H1 (cell line): ENCODE results near the gene DYSF. TPM values are rescaled to one million over a fixed set of nuclear protein-coding genes. Genes with fewer than 3 reads are reported as not detected.

Experiments used
- CTCF ChIA-PET: fragments of 300-600 bp; sonication (Branson Sonifier 250); formaldehyde crosslinking; loops from one replicate; lab custom pipeline; 2021; ENCODE audit not compliant: partially characterized antibody; lab: Charles Lee
- POLR2A ChIA-PET: fragments of 300-600 bp; sonication (Branson Sonifier 250); formaldehyde crosslinking; loops from one replicate; lab custom pipeline; 2021; ENCODE audit warnings: inconsistent platforms; ENCODE audit not compliant: partially characterized antibody; lab: Charles Lee
- DNase-seq, 2 experiments: peaks; one replicate each; pipeline versions ENCODE4 v3.0.0 to v3.0.0-alpha.2; 2010 to 2022; ENCODE audit warnings: low spot score in 2 of 2, low read depth in 1 of 2, mixed read lengths in 1 of 2
- FAIRE-seq: peaks from 2 replicates; lab custom pipeline; 2011; peaks lifted over from hg19 to GRCh38; lab: Jason Lieb, UNC
- H2AFZ ChIP-seq: 2 replicates; pipeline ENCODE4 v1.8.1; 2012; ENCODE audit warnings: low read length, inconsistent platforms
- H2AK5ac ChIP-seq: 2 replicates; pipeline ENCODE4 v1.6.1; 2013; ENCODE audit warnings: low read depth, low read length
- H2BK120ac ChIP-seq: replicated peaks from 2 replicates; pipeline ENCODE3; 2013; ENCODE audit warnings: low read depth, low read length, inconsistent platforms
- H2BK12ac ChIP-seq: 2 replicates; pipeline ENCODE4 v1.6.1; 2013; ENCODE audit warnings: low read depth, low read length
- H2BK15ac ChIP-seq: 2 replicates; pipeline ENCODE4 v1.6.1; 2013; ENCODE audit warnings: low read length
- H2BK20ac ChIP-seq: 2 replicates; pipeline ENCODE4 v1.6.1; 2013; ENCODE audit warnings: low read length
- H2BK5ac ChIP-seq: 2 replicates; pipeline ENCODE4 v1.6.1; 2013; ENCODE audit warnings: low read depth, low read length
- H3K14ac ChIP-seq: 2 replicates; pipeline ENCODE4 v1.6.1; 2013; ENCODE audit warnings: inconsistent platforms; ENCODE audit not compliant: insufficient read length
- H3K18ac ChIP-seq: 2 replicates; pipeline ENCODE4 v1.6.1; 2013; ENCODE audit warnings: low read length; ENCODE audit errors: extremely low read depth
- H3K23ac ChIP-seq: 2 replicates; pipeline ENCODE4 v1.6.1; 2013; ENCODE audit warnings: inconsistent platforms; ENCODE audit not compliant: insufficient read length
- H3K23me2 ChIP-seq: 2 replicates; pipeline ENCODE4 v1.6.1; 2013; ENCODE audit warnings: low read depth, low read length
- H3K27ac ChIP-seq: 2 replicates; pipeline ENCODE4 v1.6.1; 2011; ENCODE audit warnings: low read depth, low read length, inconsistent platforms
- H3K27me3 ChIP-seq, 4 experiments: replicated peaks in 1 of 4; 1 replicate in 1 of 4; 2 replicates in 3 of 4; pipeline versions ENCODE4 v1.6.1 to v1.8.1; 2011 to 2013; ENCODE audit warnings: low read length in 3 of 4, mild to moderate bottlenecking in 3 of 4, inconsistent platforms in 2 of 4, mixed read lengths in 2 of 4, moderate library complexity in 1 of 4; ENCODE audit not compliant: control insufficient read depth in 3 of 4, insufficient read depth in 3 of 4; ENCODE audit errors: extremely low read depth in 1 of 4
- H3K36me3 ChIP-seq, 4 experiments: 2 replicates each; pipeline versions ENCODE4 v1.6.1 to v1.8.1; 2011 to 2013; ENCODE audit warnings: mild to moderate bottlenecking in 4 of 4, low read length in 3 of 4, moderate library complexity in 2 of 4, control low read depth in 1 of 4, inconsistent platforms in 1 of 4; ENCODE audit not compliant: insufficient read depth in 4 of 4, control insufficient read depth in 2 of 4
- H3K4ac ChIP-seq: replicated peaks from 2 replicates; pipeline ENCODE3; 2013; ENCODE audit warnings: low read length, low read depth, mixed read lengths, inconsistent platforms; ENCODE audit not compliant: insufficient read length
- H3K4me1 ChIP-seq, 4 experiments: replicated peaks in 1 of 4; 1 replicate in 1 of 4; 2 replicates in 3 of 4; pipeline versions ENCODE4 v1.6.1 to v1.8.1; 2011 to 2013; ENCODE audit warnings: low read length in 3 of 4, inconsistent platforms in 2 of 4, mixed read lengths in 1 of 4; ENCODE audit not compliant: insufficient read depth in 4 of 4, control insufficient read depth in 3 of 4
- H3K4me2 ChIP-seq, 2 experiments: 2 replicates each; pipeline versions ENCODE4 v1.6.1 to v1.8.1; 2011 to 2013; ENCODE audit warnings: low read depth in 2 of 2, low read length in 2 of 2, control low read depth in 1 of 2, inconsistent platforms in 1 of 2, mild to moderate bottlenecking in 1 of 2; ENCODE audit not compliant: insufficient read depth in 1 of 2
- H3K4me3 ChIP-seq, 4 experiments: fragments of 200-600, 300-600 bp in 1 of 4; sonication (generic), shearing (Covaris generic), sonication (Bioruptor Twin) in 1 of 4; 2 replicates each; pipeline versions ENCODE4 v1.5.1 to v1.8.1; 2011 to 2016; ENCODE audit warnings: low read length in 4 of 4, low read depth in 3 of 4, control low read depth in 2 of 4, inconsistent platforms in 2 of 4, mild to moderate bottlenecking in 2 of 4, mixed read lengths in 1 of 4, moderate library complexity in 1 of 4; ENCODE audit not compliant: insufficient read depth in 2 of 4; ENCODE audit errors: extremely low read depth in 1 of 4
- H3K56ac ChIP-seq: replicated peaks from 2 replicates; pipeline ENCODE3; 2013; ENCODE audit warnings: low read depth, mild to moderate bottlenecking, mixed read lengths, low read length, inconsistent platforms; ENCODE audit not compliant: insufficient read length
- H3K79me1 ChIP-seq: 2 replicates; pipeline ENCODE4 v1.6.1; 2013; ENCODE audit warnings: low read depth, low read length, control low read depth
- H3K79me2 ChIP-seq, 2 experiments: 2 replicates each; pipeline versions ENCODE4 v1.6.1 to v1.8.1; 2012 to 2013; ENCODE audit warnings: low read length in 2 of 2, mild to moderate bottlenecking in 2 of 2, inconsistent platforms in 1 of 2; ENCODE audit not compliant: insufficient read depth in 2 of 2, control insufficient read depth in 1 of 2
- H3K9ac ChIP-seq, 4 experiments: replicated peaks in 1 of 4; 1 replicate in 1 of 4; 2 replicates in 3 of 4; pipeline versions ENCODE4 v1.6.1 to v1.8.1; 2011 to 2013; ENCODE audit warnings: low read depth in 3 of 4, low read length in 3 of 4, control low read depth in 2 of 4, mild to moderate bottlenecking in 2 of 4, moderate library complexity in 2 of 4, inconsistent platforms in 1 of 4; ENCODE audit errors: extremely low read depth in 1 of 4
- H3K9me3 ChIP-seq, 2 experiments: 2 replicates each; pipeline versions ENCODE4 v1.6.1 to v1.8.1; 2012 to 2013; ENCODE audit warnings: mild to moderate bottlenecking in 2 of 2, moderate library complexity in 2 of 2, control low read depth in 1 of 2, inconsistent platforms in 1 of 2, low read depth in 1 of 2, low read length in 1 of 2, mixed read lengths in 1 of 2; ENCODE audit not compliant: insufficient read depth in 2 of 2
- H4K20me1 ChIP-seq, 2 experiments: replicated peaks in 1 of 2; 2 replicates each; pipeline versions ENCODE3 to v1.8.1; 2011 to 2013; ENCODE audit warnings: inconsistent platforms in 2 of 2, low read length in 2 of 2, mild to moderate bottlenecking in 1 of 2; ENCODE audit not compliant: insufficient read depth in 2 of 2, control insufficient read depth in 1 of 2
- H4K5ac ChIP-seq: 2 replicates; pipeline ENCODE4 v1.6.1; 2013; ENCODE audit warnings: low read length, low read depth, mixed read lengths, inconsistent platforms; ENCODE audit not compliant: insufficient read length
- H4K8ac ChIP-seq: 2 replicates; pipeline ENCODE4 v1.8.0; 2013; ENCODE audit warnings: mild to moderate bottlenecking, moderate library complexity, low read length, inconsistent platforms; ENCODE audit not compliant: insufficient read depth; ENCODE audit errors: extremely low read depth
- H4K91ac ChIP-seq: replicated peaks from 2 replicates; pipeline ENCODE3; 2013; ENCODE audit warnings: low read length, mixed read lengths, inconsistent platforms; ENCODE audit not compliant: insufficient read length
- BACH1 ChIP-seq: IDR thresholded peaks from 2 replicates; pipeline ENCODE4 v1.6.1; 2012; ENCODE audit warnings: low read length, improper control_type of control experiment
- CREB1 ChIP-seq: IDR thresholded peaks from 2 replicates; pipeline ENCODE4 v1.6.1; 2012; ENCODE audit warnings: inconsistent platforms
- POU5F1 ChIP-seq: IDR thresholded peaks from 2 replicates; pipeline ENCODE4 v1.6.1; 2011; ENCODE audit warnings: low read depth, mild to moderate bottlenecking, low read length, moderate library complexity
- SIN3A ChIP-seq, 2 experiments: IDR thresholded peaks in 1 of 2; conservative IDR thresholded peaks in 1 of 2; 2 replicates each; pipeline ENCODE4 v1.6.1; 2011 to 2012; ENCODE audit warnings: low read length in 2 of 2, improper control_type of control experiment in 1 of 2, low read depth in 1 of 2, mild to moderate bottlenecking in 1 of 2
- SP1 ChIP-seq: IDR thresholded peaks from 2 replicates; pipeline ENCODE4 v1.6.1; 2011; ENCODE audit warnings: low read depth, low read length
- WGBS, 2 experiments: shearing (Covaris generic) in 1 of 2; methylation state at CpG; one replicate each; pipeline versions ENCODE4 v1.1.6 to v1.1.7; 2013 to 2015; ENCODE audit warnings: low lambda C conversion rate in 2 of 2, mixed read lengths in 2 of 2, inconsistent platforms in 1 of 2, low coverage in 1 of 2, missing lambda C conversion rate in 1 of 2; ENCODE audit not compliant: insufficient replicate concordance in 2 of 2, insufficient coverage in 1 of 2, insufficient read length in 1 of 2; ENCODE audit errors: extremely low coverage in 1 of 2, missing lambda C conversion rate in 1 of 2; 5-methylcytosine and 5-hydroxymethylcytosine counted together
- polyA plus RNA-seq, 7 experiments: library from polyadenylated mRNA; depleted of rRNA in 3 of 7; stranded (reverse) in 5 of 7; unstranded in 2 of 7; fragments of >200 nt in 5 of 7; fragments of 200-250 nt in 2 of 7; gene quantifications; 1 replicate in 5 of 7; 2 replicates in 1 of 7; 4 replicates in 1 of 7; pipeline versions ENCODE4 v1.2.1 to v1.2.3, GENCODE V29; 2011 to 2013; ENCODE audit warnings: missing spikeins in 2 of 7, mixed read lengths in 2 of 7
- total RNA-seq: library from RNA; stranded (reverse); fragmentation: NEBNext Ultra II Directional; extraction: Animal tissue kit (Norgen Biotek cat#: 25700); gene quantifications from 2 replicates; pipeline ENCODE4 v1.2.1, GENCODE V29; 2021

The DYSF gene
- total and polyA plus RNA-seq, 2 of the 8 experiments (the other 6 are each of a cell fraction or from before 2014, with no cell fraction given), result 5.8 to 7.1 TPM

DNA sequence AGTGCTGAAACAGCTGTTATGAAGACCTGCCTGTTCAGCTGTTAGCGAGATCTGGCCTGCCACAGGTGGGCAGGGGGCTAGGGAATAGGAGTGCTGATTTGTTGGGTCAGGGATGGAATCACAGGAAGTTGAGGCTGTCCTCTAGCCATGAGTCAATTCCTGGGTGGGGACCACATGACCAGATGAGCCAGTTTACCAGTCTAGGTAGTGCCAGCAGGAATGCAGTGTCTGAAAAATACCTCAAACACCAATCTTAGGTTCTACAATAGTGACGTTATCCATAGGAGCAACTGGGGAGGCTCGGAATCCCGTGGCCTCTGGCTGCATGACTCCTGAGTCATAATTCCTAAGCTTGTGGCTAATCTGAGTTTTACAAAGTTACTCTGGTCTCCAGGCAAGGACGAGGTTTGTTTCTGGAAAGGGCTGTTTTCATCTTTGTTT, 44.9 kb downstream of the DYSF start:
- no peak overlapping the region for H3K23ac ChIP-seq
- H3K4me1 ChIP-seq, result peaks cover 4 to 9% (median 6%) of the 10 kb centered on the region in 4 experiments; a peak in 6 of 7 replicates
- no peak overlapping the region for H3K14ac ChIP-seq
- H2BK20ac ChIP-seq, result 0 out of 2 replicates have a peak overlapping the region, but pooled peaks have one; percentile 43
- DNase-seq, result no peak
- 85% methylated on average over 5 of the region's 5 CpGs; no CpG with 5 or more reads in 1 of the 2 experiments for WGBS, 2 experiments
- no peak overlapping the region for H4K5ac ChIP-seq
- H3K9ac ChIP-seq, result no peak overlapping the region
- H3K79me2 ChIP-seq, result no peaks in the 10 kb centered on the region
- H3K18ac ChIP-seq, result no peak overlapping the region
- FAIRE-seq, result no peak
- peak overlapping the region; percentile 4; the same call in 1 of the 2 replicates for H2BK12ac ChIP-seq
- TF ChIP-seq CREB1 (no peak), SP1 (no peak), POU5F1 (no peak), BACH1 (no peak), SIN3A (conservative IDR thresholded peaks at IDR 0.05 in 1 of 2, IDR thresholded peaks at IDR 0.05 in 1 of 2; ENCODE audit: low read depth in 1 of 2, low read length in 2 of 2) (no peak)
- no peak overlapping the region for H2AK5ac ChIP-seq
- H2AFZ ChIP-seq, result no peak overlapping the region
- H3K36me3 ChIP-seq, result no peaks in the 10 kb centered on the region
- no peak overlapping the region for H3K56ac ChIP-seq
- H3K23me2 ChIP-seq, result no peaks in the 10 kb centered on the region; the same call in 1 of the 2 replicates
- H2BK120ac ChIP-seq, result no peak overlapping the region
- CTCF ChIA-PET, result interaction anchor here (0.6 to 3.5 kb wide), 3 partner anchors 12 to 1705 kb away, joined by 4 to 16 read pairs (median 10); no protein-coding TSS in a partner anchor
- no peaks in the 10 kb centered on the region for H3K9me3 ChIP-seq
- H3K4me2 ChIP-seq, result no peak overlapping the region
- H4K8ac ChIP-seq, result no peak overlapping the region
- no peaks in the 10 kb centered on the region for H4K20me1 ChIP-seq
- no peaks in the 10 kb centered on the region for H3K27me3 ChIP-seq
- no peak overlapping the region for H3K27ac ChIP-seq
- no peak overlapping the region for H2BK15ac ChIP-seq
- no peak overlapping the region for H3K4ac ChIP-seq
- H2BK5ac ChIP-seq, result no peak overlapping the region
- H3K79me1 ChIP-seq, result no peaks in the 10 kb centered on the region
- POLR2A ChIA-PET, result interaction anchor here (0.7 to 1.0 kb wide), 2 partner anchors 42 to 44 kb away, joined by 3 read pairs; no protein-coding TSS in a partner anchor
- no peak overlapping the region for H3K4me3 ChIP-seq
- H4K91ac ChIP-seq, result no peak overlapping the region
